H9 (cell line): ENCODE measurements around the gene KLF6. TPM values are rescaled to one million over a fixed set of nuclear protein-coding genes. Genes with fewer than 3 reads are reported as not detected.

Experiments
- DNase-seq: peaks from one replicate; pipeline ENCODE4 v3.0.0-alpha.2; 2017
- H2AFZ ChIP-seq: one replicate; pipeline ENCODE4 v1.6.1; 2013; ENCODE audit warnings: mild to moderate bottlenecking, low read length, control low read depth, moderate library complexity
- H2AK5ac ChIP-seq: 2 replicates; pipeline ENCODE4 v1.6.1; 2013; ENCODE audit warnings: low read length, control low read depth, mixed read lengths; ENCODE audit not compliant: insufficient read length
- H2BK120ac ChIP-seq: one replicate; pipeline ENCODE4 v1.6.1; 2013; ENCODE audit warnings: low read depth, mild to moderate bottlenecking, low read length, control low read depth, inconsistent platforms; ENCODE audit not compliant: poor library complexity, severe bottlenecking
- H2BK12ac ChIP-seq: 2 replicates; pipeline ENCODE4 v1.6.1; 2013; ENCODE audit warnings: low read length, control low read depth, mixed read lengths, low read depth; ENCODE audit not compliant: insufficient read length
- H2BK15ac ChIP-seq: 2 replicates; pipeline ENCODE4 v1.6.1; 2013; ENCODE audit warnings: low read depth, low read length, control low read depth
- H2BK20ac ChIP-seq: one replicate; pipeline ENCODE4 v1.6.1; 2013; ENCODE audit warnings: low read depth, mild to moderate bottlenecking, low read length, control low read depth, inconsistent platforms; ENCODE audit not compliant: poor library complexity, severe bottlenecking
- H2BK5ac ChIP-seq: 2 replicates; pipeline ENCODE4 v1.6.1; 2013; ENCODE audit warnings: low read length, control low read depth, mixed read lengths; ENCODE audit not compliant: insufficient read length
- H3K14ac ChIP-seq: 2 replicates; pipeline ENCODE4 v1.6.1; 2013; ENCODE audit warnings: low read length, control low read depth; ENCODE audit not compliant: insufficient read depth
- H3K18ac ChIP-seq: 2 replicates; pipeline ENCODE4 v1.6.1; 2013; ENCODE audit warnings: low read depth, mild to moderate bottlenecking, mixed read lengths, low read length, control low read depth; ENCODE audit not compliant: insufficient read length
- H3K23ac ChIP-seq: 2 replicates; pipeline ENCODE4 v1.6.1; 2013; ENCODE audit warnings: low read length, control low read depth, mixed read lengths, low read depth; ENCODE audit not compliant: insufficient read length
- H3K23me2 ChIP-seq: 2 replicates; pipeline ENCODE4 v1.6.1; 2013; ENCODE audit warnings: low read depth, mild to moderate bottlenecking, mixed read lengths, low read length, control low read depth; ENCODE audit not compliant: insufficient read length, poor library complexity, severe bottlenecking
- H3K27ac ChIP-seq: 2 replicates; pipeline ENCODE4 v1.5.1; 2013; ENCODE audit warnings: low read length, control low read depth, mixed read lengths, low read depth; ENCODE audit not compliant: insufficient read length
- H3K27me3 ChIP-seq: 2 replicates; pipeline ENCODE4 v1.6.1; 2013; ENCODE audit warnings: low read length, control low read depth, inconsistent platforms; ENCODE audit not compliant: insufficient read depth
- H3K4ac ChIP-seq: 2 replicates; pipeline ENCODE4 v1.6.1; 2013; ENCODE audit warnings: low read depth, mild to moderate bottlenecking, control low read depth, inconsistent platforms, low read length, moderate library complexity
- H3K4me1 ChIP-seq: 2 replicates; pipeline ENCODE4 v1.6.1; 2013; ENCODE audit warnings: low read length, control low read depth, inconsistent platforms; ENCODE audit not compliant: insufficient read depth
- H3K4me2 ChIP-seq: 2 replicates; pipeline ENCODE4 v1.6.1; 2013; ENCODE audit warnings: low read length, control low read depth, mixed read lengths; ENCODE audit not compliant: insufficient read length, insufficient read depth
- H3K56ac ChIP-seq: 2 replicates; pipeline ENCODE4 v1.6.1; 2013; ENCODE audit warnings: low read depth, mild to moderate bottlenecking, mixed read lengths, low read length, control low read depth; ENCODE audit not compliant: insufficient read length
- H3K79me1 ChIP-seq: 2 replicates; pipeline ENCODE4 v1.6.1; 2013; ENCODE audit warnings: low read depth, mild to moderate bottlenecking, moderate library complexity, low read length, control low read depth, inconsistent platforms; ENCODE audit not compliant: insufficient read depth, poor library complexity, severe bottlenecking
- H3K79me2 ChIP-seq: 2 replicates; pipeline ENCODE4 v1.6.1; 2013; ENCODE audit warnings: low read length, control low read depth, inconsistent platforms; ENCODE audit not compliant: insufficient read depth
- H3K9ac ChIP-seq: 2 replicates; pipeline ENCODE4 v1.6.1; 2013; ENCODE audit warnings: low read length, control low read depth, mixed read lengths; ENCODE audit not compliant: insufficient read length; ENCODE audit errors: extremely low read depth
- H3K9me3 ChIP-seq: one replicate; pipeline ENCODE4 v1.6.1; 2013; ENCODE audit warnings: low read depth, low read length, inconsistent platforms; ENCODE audit not compliant: control insufficient read depth
- H3T11ph ChIP-seq: one replicate; pipeline ENCODE4 v1.6.1; 2013; ENCODE audit warnings: mild to moderate bottlenecking, low read length, control low read depth, inconsistent platforms
- H4K20me1 ChIP-seq: one replicate; pipeline ENCODE4 v1.6.1; 2013; ENCODE audit not compliant: control insufficient read depth, insufficient read length, insufficient read depth
- H4K5ac ChIP-seq: 2 replicates; pipeline ENCODE4 v1.6.1; 2013; ENCODE audit warnings: low read depth, mild to moderate bottlenecking, mixed read lengths, low read length, control low read depth; ENCODE audit not compliant: insufficient read length
- H4K8ac ChIP-seq: replicated peaks from 2 replicates; pipeline ENCODE4 v1.6.1; 2013; ENCODE audit warnings: low read length, control low read depth, mixed read lengths, low read depth; ENCODE audit not compliant: insufficient read length
- H4K91ac ChIP-seq: 2 replicates; pipeline ENCODE4 v1.6.1; 2013; ENCODE audit warnings: low read depth, mild to moderate bottlenecking, moderate library complexity, mixed read lengths, low read length, control low read depth; ENCODE audit not compliant: insufficient read length
- H3K27ac Mint-ChIP-seq, 3 experiments: 2 replicates in 2 of 3; 3 replicates in 1 of 3; pipeline ENCODE4 v1.8.0; 2020 to 2021; ENCODE audit warnings: mixed read lengths in 3 of 3, mild to moderate bottlenecking in 1 of 3, moderate library complexity in 1 of 3
- H3K27me3 Mint-ChIP-seq: 2 replicates; pipeline ENCODE4 v1.8.0; 2021; ENCODE audit warnings: low read depth, mild to moderate bottlenecking, moderate library complexity, mixed read lengths
- H3K36me3 Mint-ChIP-seq, 3 experiments: 2 replicates in 2 of 3; 3 replicates in 1 of 3; pipeline ENCODE4 v1.8.0; 2020 to 2021; ENCODE audit warnings: low read depth in 3 of 3, mixed read lengths in 3 of 3; ENCODE audit not compliant: insufficient read depth in 1 of 3
- H3K4me1 Mint-ChIP-seq, 2 experiments: 2 replicates each; pipeline ENCODE4 v1.8.0; 2020; ENCODE audit warnings: mixed read lengths in 2 of 2
- H3K4me3 Mint-ChIP-seq, 2 experiments: 2 replicates in 1 of 2; 3 replicates in 1 of 2; pipeline ENCODE4 v1.8.0; 2020 to 2021; ENCODE audit warnings: mild to moderate bottlenecking in 2 of 2, mixed read lengths in 2 of 2, moderate library complexity in 1 of 2
- H3K9me3 Mint-ChIP-seq, 2 experiments: 2 replicates in 1 of 2; 3 replicates in 1 of 2; pipeline ENCODE4 v1.8.0; 2020; ENCODE audit warnings: mild to moderate bottlenecking in 2 of 2, mixed read lengths in 2 of 2, moderate library complexity in 1 of 2
- CTCF ChIP-seq: fragments of 200-600 bp; sonication (generic); conservative IDR thresholded peaks from 3 replicates; pipeline ENCODE4 v1.8.0; 2021; ENCODE audit warnings: antibody characterized with exemption, mild to moderate bottlenecking
- WGBS: extraction: QIAGEN DNeasy Blood & Tissue Kit; methylation state at CpG from one replicate; pipeline ENCODE4 v1.1.7; 2013; ENCODE audit warnings: missing lambda C conversion rate, low lambda C conversion rate, mixed read lengths; ENCODE audit not compliant: insufficient read length; ENCODE audit errors: extremely low coverage; 5-methylcytosine and 5-hydroxymethylcytosine counted together
- total RNA-seq: library from RNA; stranded (reverse); gene quantifications from 2 replicates; pipeline ENCODE4 v1.2.1, GENCODE V29; 2021

Gene KLF6
- total RNA-seq, 1 experiment from 2014 or later = 19.3 TPM

GRCh38 chr10:3747984-3748383, 37.0 kb downstream of the KLF6 start:
- no peak overlapping the region for H3K23ac ChIP-seq
- DNase-seq = no peak
- H4K20me1 ChIP-seq = no peaks in the 10 kb centered on the region
- H3K27me3 Mint-ChIP-seq = peaks cover 2% of the 10 kb centered on the region; the same call in 1 of the 2 replicates
- no peak overlapping the region for H2BK120ac ChIP-seq
- no peak overlapping the region for H2AK5ac ChIP-seq
- no peak overlapping the region for H4K5ac ChIP-seq
- no peak overlapping the region for H3T11ph ChIP-seq
- no peak overlapping the region for H3K27ac ChIP-seq
- no peak overlapping the region for H3K4me2 ChIP-seq
- no peak overlapping the region for H3K56ac ChIP-seq
- no peaks in the 10 kb centered on the region for H3K27me3 ChIP-seq
- H3K79me2 ChIP-seq = no peaks in the 10 kb centered on the region
- H2BK5ac ChIP-seq = no peak overlapping the region
- no peak overlapping the region for H3K4me3 Mint-ChIP-seq
- H3K9ac ChIP-seq = no peak overlapping the region
- H2BK12ac ChIP-seq = no peak overlapping the region
- H2AFZ ChIP-seq = no peak overlapping the region
- H4K91ac ChIP-seq = no peak overlapping the region
- H3K4me1 Mint-ChIP-seq = peaks cover 8 to 13% of the 10 kb centered on the region in 2 experiments
- H3K14ac ChIP-seq = no peak overlapping the region
- H3K23me2 ChIP-seq = no peaks in the 10 kb centered on the region
- no peak overlapping the region for H3K18ac ChIP-seq
- H3K36me3 Mint-ChIP-seq = no peaks in the 10 kb centered on the region
- H3K9me3 Mint-ChIP-seq = peaks cover 0 to 3% of the 10 kb centered on the region in 2 experiments; a peak in 2 of 5 replicates
- H4K8ac ChIP-seq = no peak overlapping the region
- H3K27ac Mint-ChIP-seq = no peak overlapping the region
- H3K4ac ChIP-seq = no peak overlapping the region
- no peaks in the 10 kb centered on the region for H3K9me3 ChIP-seq
- no peak overlapping the region for H2BK15ac ChIP-seq
- no peak overlapping the region for H2BK20ac ChIP-seq
- peaks cover 6% of the 10 kb centered on the region; the same call in 1 of the 2 replicates for H3K4me1 ChIP-seq
- no peak for TF ChIP-seq CTCF
- WGBS = no CpG with 5 or more reads among the region's 6 CpGs
- H3K79me1 ChIP-seq = no peaks in the 10 kb centered on the region
